Esophagus squamous epithelium (tissue), 4 donors: ENCODE measurements around the gene MYO1F.

Experiments used
- CTCF ChIP-seq, 6 experiments: fragments of 450-650 bp in 4 of 6; fragments of 200-600 bp in 2 of 6; sonication (generic) in 2 of 6; IDR thresholded peaks; one replicate each; pipeline ENCODE4 v1.5.1; 2016 to 2019; ENCODE audit warnings: antibody characterized with exemption in 6 of 6, mild to moderate bottlenecking in 4 of 6, moderate library complexity in 4 of 6
- POLR2A ChIP-seq, 4 donors: fragments of 450-650 bp; IDR thresholded peaks; one replicate each; pipeline ENCODE4 v1.6.1; 2017; ENCODE audit warnings: antibody characterized with exemption in 4 of 4, mild to moderate bottlenecking in 4 of 4, moderate library complexity in 3 of 4

- no peak for TF ChIP-seq CTCF (IDR thresholded peaks at IDR 0.05)
- no peak for TF ChIP-seq POLR2A (IDR thresholded peaks at IDR 0.05)
Measured at GRCh38 chr19:8494158-8494557, 83.1 kb downstream of the MYO1F start.
